Bronchial epithelial cell (primary cell): ENCODE results near the gene ZNF100. TPM values are rescaled to one million over a fixed set of nuclear protein-coding genes. Genes with fewer than 3 reads are reported as not detected.
A peak's percentile ranks its signal among the peaks of the same experiment; 100 is the strongest.
"Not testable (repeated sequence)": the region's sequence is repeated elsewhere in the genome, so short reads cannot be mapped to it uniquely, and the experiment has no call there.

Source experiments
- DNase-seq: peaks from one replicate; pipeline ENCODE4 v3.0.0-alpha.2; 2010; ENCODE audit warnings: low read depth
- FAIRE-seq: peaks from 2 replicates; lab custom pipeline; 2011; peaks lifted over from hg19 to GRCh38; lab: Jason Lieb, UNC
- H3K27me3 ChIP-seq: 2 replicates; pipeline ENCODE4 v1.5.1; 2011; ENCODE audit warnings: low read length; ENCODE audit not compliant: control insufficient read depth, insufficient read depth
- H3K36me3 ChIP-seq: 2 replicates; pipeline ENCODE4 v1.5.1; 2011; ENCODE audit warnings: low read length; ENCODE audit not compliant: control insufficient read depth, insufficient read depth
- H3K4me3 ChIP-seq: 2 replicates; pipeline ENCODE4 v1.5.1; 2011; ENCODE audit warnings: mild to moderate bottlenecking, low read depth, low read length, control low read depth
- CTCF ChIP-seq: IDR thresholded peaks from 2 replicates; pipeline ENCODE4 v1.5.1; 2011; ENCODE audit warnings: mild to moderate bottlenecking, moderate library complexity, low read length, control low read depth, inconsistent platforms; ENCODE audit not compliant: insufficient read depth, severe bottlenecking
- total RNA-seq: library from RNA; depleted of rRNA; stranded (reverse); fragments of >200 nt; gene quantifications from 2 replicates; pipeline ENCODE4 v1.2.1, GENCODE V29; 2014

ZNF100 gene
- total RNA-seq, result 2.6 and 3.7 TPM in 2 replicates

- Histone ChIP-seq H3K36me3 (no peaks in the 10 kb centered on the region), H3K4me3 (peak within 1 kb of the TSS; percentile 84), H3K27me3 (no peaks in the 10 kb centered on the region)
- DNase-seq (peak; percentile 85), FAIRE-seq (no peak)
- no peak for TF ChIP-seq CTCF
These were observed at the start of gene ZNF100 for GRCh38 chr19:21767065-21767800. ZNF100 (minus strand) TSS chr19:21767579; CDS start chr19:21767429, 150 bp downstream.

DNA sequence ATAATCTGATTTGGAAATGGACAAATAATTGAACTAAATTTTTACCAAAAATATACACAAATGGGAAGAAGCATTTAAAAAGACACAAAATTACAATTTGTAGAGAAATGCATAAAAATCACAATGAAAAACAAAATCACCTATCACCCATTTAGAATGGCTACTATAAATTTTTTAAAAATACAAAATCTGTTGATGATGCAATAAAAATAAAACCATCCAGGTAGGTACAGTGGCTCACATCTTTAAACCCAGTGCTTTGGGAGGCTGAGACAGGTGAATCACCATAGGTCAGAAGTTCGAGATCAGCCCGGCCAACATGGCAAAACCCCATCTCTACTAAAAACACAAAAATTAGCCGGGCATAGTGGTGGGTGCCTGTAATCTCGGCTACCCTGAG is 45.1 kb upstream of the ZNF100 start:
- H3K36me3 ChIP-seq, result peaks cover 2% of the 10 kb centered on the region
- no peak for DNase-seq
- FAIRE-seq, result no peak

GRCh38 chr19:21808400-21809000 is 41.1 kb upstream of the ZNF100 start:
- not testable (repeated sequence) for H3K27me3 ChIP-seq, FAIRE-seq, DNase-seq, H3K36me3 ChIP-seq, H3K4me3 ChIP-seq

More for the DNA sequence above, 45.1 kb upstream of the ZNF100 start:
- H3K4me3 ChIP-seq, result no peak overlapping the region
- no peaks in the 10 kb centered on the region for H3K27me3 ChIP-seq
- TF ChIP-seq CTCF, result no peak

DNA sequence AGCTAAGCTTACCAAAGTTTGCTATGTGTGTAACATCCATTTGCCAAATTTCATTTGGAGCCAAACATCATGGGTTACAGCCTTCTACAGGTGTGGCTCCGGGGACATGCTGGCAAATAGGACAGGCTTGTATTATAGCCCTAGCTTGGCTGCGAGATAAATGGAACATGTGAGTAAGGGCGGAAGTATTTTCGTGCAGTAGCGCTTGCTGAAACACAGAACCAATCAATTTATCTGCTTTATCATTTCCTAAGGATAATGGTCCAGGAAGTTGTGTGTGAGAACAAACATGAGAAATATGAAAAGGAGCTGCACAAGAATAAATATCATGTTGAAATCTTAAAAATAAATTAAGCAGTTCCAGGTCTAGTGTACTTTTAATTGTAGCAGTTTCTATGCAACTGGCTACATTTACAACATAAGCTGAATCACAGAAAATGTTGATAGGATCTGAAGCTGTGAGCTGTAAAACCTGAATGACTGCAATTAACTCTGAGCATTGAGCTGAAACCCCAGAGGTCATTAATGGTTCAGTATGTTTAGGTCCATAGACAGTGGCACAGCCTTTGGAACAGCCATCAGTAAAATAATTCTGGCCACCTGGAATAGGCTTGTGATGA is 22.2 kb upstream of the ZNF100 start:
- no peak for TF ChIP-seq CTCF
- FAIRE-seq (no peak), DNase-seq (no peak)
- Histone ChIP-seq H3K27me3 (no peaks in the 10 kb centered on the region), H3K36me3 (no peaks in the 10 kb centered on the region), H3K4me3 (no peak overlapping the region)

GRCh38 chr19:21786936-21787335 is 19.6 kb upstream of the ZNF100 start:
- DNase-seq, result no peak
- Histone ChIP-seq H3K4me3 (no peak overlapping the region), H3K36me3 (no peaks in the 10 kb centered on the region), H3K27me3 (no peaks in the 10 kb centered on the region)
- TF ChIP-seq CTCF, result no peak
- no peak for FAIRE-seq

DNA sequence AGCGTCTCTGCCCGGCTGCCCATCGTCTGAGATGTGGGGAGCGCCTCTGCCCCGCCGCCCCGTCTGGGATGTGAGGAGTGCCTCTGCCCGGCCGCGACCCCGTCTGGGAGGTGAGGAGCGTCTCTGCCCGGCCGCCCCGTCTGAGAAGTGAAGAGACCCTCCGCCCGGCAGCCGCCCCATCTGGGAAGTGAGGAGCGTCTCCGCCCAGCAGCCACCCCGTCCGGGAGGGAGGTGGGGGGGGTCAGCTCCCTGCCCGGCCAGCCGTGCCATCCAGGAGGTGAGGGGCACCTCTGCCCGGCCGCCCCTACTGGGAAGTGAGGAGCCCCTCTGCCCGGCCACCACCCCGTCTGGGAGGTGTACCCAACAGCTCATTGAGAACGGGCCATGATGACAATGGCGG is 8.4 kb upstream of the ZNF100 start:
- FAIRE-seq, H3K36me3 ChIP-seq, H3K4me3 ChIP-seq, H3K27me3 ChIP-seq, DNase-seq: not testable (repeated sequence)

DNA sequence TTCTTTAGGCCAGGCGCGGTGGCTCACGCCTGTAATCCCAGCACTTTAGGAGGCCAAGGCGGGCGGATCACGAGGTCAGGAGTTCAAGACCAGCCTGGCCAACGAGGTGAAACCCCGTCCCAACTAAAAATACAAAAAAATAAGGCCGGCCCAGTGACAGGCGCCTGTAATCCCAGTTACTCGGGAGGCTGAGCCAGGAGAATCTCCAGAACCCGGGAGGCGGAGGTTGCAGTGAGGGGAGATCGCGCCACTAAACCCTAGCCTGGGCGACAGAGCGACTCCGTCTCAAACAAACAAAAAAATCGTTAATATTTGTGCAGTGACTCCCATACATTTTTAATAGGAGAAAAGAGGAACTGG is 694 bp downstream of the ZNF100 start:
- peak overlapping the region; percentile 84 for H3K4me3 ChIP-seq
- H3K27me3 ChIP-seq, DNase-seq, FAIRE-seq, H3K36me3 ChIP-seq: not testable (repeated sequence)
